Activated B cell treated with CpG ODN at 0.5 μM for 24 hours (primary cell): ENCODE measurements around the gene DHRSX. TPM values are rescaled to one million over a fixed set of nuclear protein-coding genes. Genes with fewer than 3 reads are reported as not detected.

ENCODE experiments used
- ATAC-seq: fragments of 200-7000 bp; cut with Tn5 transposase; one replicate; pipeline ENCODE4 v1.10.0; 2021; ENCODE audit warnings: low read depth, mild to moderate bottlenecking, moderate library complexity
- CTCF ChIA-PET: fragments of 350-600 bp; sonication (Branson Sonifier 250); formaldehyde crosslinking; loops from one replicate; lab custom pipeline; 2021; ENCODE audit warnings: antibody characterized with exemption; lab: Charles Lee
- POLR2A ChIA-PET: fragments of 350-600 bp; sonication (Branson Sonifier 250); formaldehyde crosslinking; loops from one replicate; lab custom pipeline; 2021; ENCODE audit warnings: antibody characterized with exemption; lab: Charles Lee
- DNase-seq: peaks from one replicate; pipeline ENCODE4 v3.0.0; 2022
- H3K27ac Mint-ChIP-seq: one replicate; pipeline ENCODE4 v1.8.0; 2020; ENCODE audit warnings: mixed read lengths
- H3K27me3 Mint-ChIP-seq: one replicate; pipeline ENCODE4 v1.8.0; 2021; ENCODE audit warnings: mixed read lengths
- H3K36me3 Mint-ChIP-seq: one replicate; pipeline ENCODE4 v1.8.0; 2021; ENCODE audit warnings: low read depth, mixed read lengths
- H3K4me1 Mint-ChIP-seq: one replicate; pipeline ENCODE4 v1.8.0; 2021; ENCODE audit warnings: mixed read lengths
- H3K4me3 Mint-ChIP-seq: one replicate; pipeline ENCODE4 v1.8.0; 2020; ENCODE audit warnings: mild to moderate bottlenecking, mixed read lengths
- H3K9me3 Mint-ChIP-seq: one replicate; pipeline ENCODE4 v1.8.0; 2020; ENCODE audit warnings: mixed read lengths
- CTCF ChIP-seq: fragments of 200-600 bp; IDR thresholded peaks from one replicate; pipeline ENCODE4 v1.8.0; 2022; ENCODE audit warnings: antibody characterized with exemption, mild to moderate bottlenecking
- intact Hi-C: fragments of 100-400 bp; cut with micrococcal nuclease; formaldehyde crosslinking; loops from one replicate; pipeline ENCODE4 v1.15.1; 2024
- total RNA-seq: library from RNA; stranded (reverse); gene quantifications from 2 replicates; pipeline ENCODE4 v1.2.3, GENCODE V29; 2022

DHRSX gene
- total RNA-seq, 1 donor from 2014 or later: 28.3 TPM

- Mint-ChIP-seq H3K36me3 (peaks cover 58% of the 10 kb centered on the region), H3K27me3 (no peaks in the 10 kb centered on the region), H3K9me3 (peaks cover 12% of the 10 kb centered on the region), H3K27ac (no peak overlapping the region), H3K4me1 (no peaks in the 10 kb centered on the region), H3K4me3 (no peak overlapping the region)
- intact Hi-C loops: no loop called here
- CTCF ChIA-PET: no interaction called here
- ATAC-seq (no peak), DNase-seq (no peak)
- POLR2A ChIA-PET: no interaction called here
- no peak for TF ChIP-seq CTCF
Measured at GRCh38 chrX:2406891-2407518, 93.8 kb downstream of the DHRSX start.

- H3K4me1 Mint-ChIP-seq: no peaks in the 10 kb centered on the region
- DNase-seq (no peak), ATAC-seq (no peak)
- no peak overlapping the region for H3K27ac Mint-ChIP-seq
- intact Hi-C loops: no loop called here
- no peaks in the 10 kb centered on the region for H3K27me3 Mint-ChIP-seq
- peaks cover 12% of the 10 kb centered on the region for H3K9me3 Mint-ChIP-seq
- H3K36me3 Mint-ChIP-seq: peaks cover 54% of the 10 kb centered on the region
- ChIA-PET CTCF (no interaction called here), POLR2A (no interaction called here)
- TF ChIP-seq CTCF: no peak
- no peak overlapping the region for H3K4me3 Mint-ChIP-seq
Measured at GRCh38 chrX:2404776-2405175, 96.0 kb downstream of the DHRSX start.

GRCh38 chrX:2402361-2402690, 98.5 kb downstream of the DHRSX start:
- intact Hi-C loops: no loop called here
- Mint-ChIP-seq H3K4me1 (no peaks in the 10 kb centered on the region), H3K36me3 (peaks cover 35% of the 10 kb centered on the region)

GRCh38 chrX:2401590-2402360, 99.0 kb downstream of the DHRSX start:
- no peak for DNase-seq
- Mint-ChIP-seq H3K9me3 (peaks cover 2% of the 10 kb centered on the region), H3K27me3 (no peaks in the 10 kb centered on the region), H3K27ac (no peak overlapping the region), H3K36me3 (peaks cover 30% of the 10 kb centered on the region), H3K4me3 (no peak overlapping the region), H3K4me1 (no peaks in the 10 kb centered on the region)
- ATAC-seq: no peak
- TF ChIP-seq CTCF: no peak
- intact Hi-C loops: no loop called here
- ChIA-PET CTCF (no interaction called here), POLR2A (no interaction called here)

More at GRCh38 chrX:2402361-2402690, 98.5 kb downstream of the DHRSX start:
- H3K9me3 Mint-ChIP-seq: peaks cover 8% of the 10 kb centered on the region
- H3K4me3 Mint-ChIP-seq: no peak overlapping the region
- TF ChIP-seq CTCF: no peak
- POLR2A ChIA-PET: no interaction called here
- CTCF ChIA-PET: no interaction called here
- ATAC-seq: no peak
- H3K27me3 Mint-ChIP-seq: no peaks in the 10 kb centered on the region
- DNase-seq: no peak
- no peak overlapping the region for H3K27ac Mint-ChIP-seq

- CTCF ChIA-PET: no interaction called here
- no peak overlapping the region for H3K4me3 Mint-ChIP-seq
Measured at GRCh38 chrX:2401201-2401589, 99.6 kb downstream of the DHRSX start.

More at GRCh38 chrX:2401201-2401589, 99.6 kb downstream of the DHRSX start:
- POLR2A ChIA-PET: no interaction called here
- Mint-ChIP-seq H3K4me1 (no peaks in the 10 kb centered on the region), H3K36me3 (peaks cover 27% of the 10 kb centered on the region), H3K27ac (no peak overlapping the region), H3K27me3 (no peaks in the 10 kb centered on the region), H3K9me3 (no peaks in the 10 kb centered on the region)
- DNase-seq (no peak), ATAC-seq (no peak)
- intact Hi-C loops: no loop called here
- TF ChIP-seq CTCF: no peak
